ENCODE data around the gene NTM. TPM values are rescaled to one million over a fixed set of nuclear protein-coding genes. Genes with fewer than 3 reads are reported as not detected.

NTM gene
- total and polyA plus RNA-seq, 2 of the 8 experiments (the other 6 are each of a cell fraction or from before 2014, with no cell fraction given): 13.4 to 20.0 TPM

GRCh38 chr11:132365650-132366049 is 995.2 kb downstream of the NTM start (continued):
- TF ChIP-seq, protein P1, sequence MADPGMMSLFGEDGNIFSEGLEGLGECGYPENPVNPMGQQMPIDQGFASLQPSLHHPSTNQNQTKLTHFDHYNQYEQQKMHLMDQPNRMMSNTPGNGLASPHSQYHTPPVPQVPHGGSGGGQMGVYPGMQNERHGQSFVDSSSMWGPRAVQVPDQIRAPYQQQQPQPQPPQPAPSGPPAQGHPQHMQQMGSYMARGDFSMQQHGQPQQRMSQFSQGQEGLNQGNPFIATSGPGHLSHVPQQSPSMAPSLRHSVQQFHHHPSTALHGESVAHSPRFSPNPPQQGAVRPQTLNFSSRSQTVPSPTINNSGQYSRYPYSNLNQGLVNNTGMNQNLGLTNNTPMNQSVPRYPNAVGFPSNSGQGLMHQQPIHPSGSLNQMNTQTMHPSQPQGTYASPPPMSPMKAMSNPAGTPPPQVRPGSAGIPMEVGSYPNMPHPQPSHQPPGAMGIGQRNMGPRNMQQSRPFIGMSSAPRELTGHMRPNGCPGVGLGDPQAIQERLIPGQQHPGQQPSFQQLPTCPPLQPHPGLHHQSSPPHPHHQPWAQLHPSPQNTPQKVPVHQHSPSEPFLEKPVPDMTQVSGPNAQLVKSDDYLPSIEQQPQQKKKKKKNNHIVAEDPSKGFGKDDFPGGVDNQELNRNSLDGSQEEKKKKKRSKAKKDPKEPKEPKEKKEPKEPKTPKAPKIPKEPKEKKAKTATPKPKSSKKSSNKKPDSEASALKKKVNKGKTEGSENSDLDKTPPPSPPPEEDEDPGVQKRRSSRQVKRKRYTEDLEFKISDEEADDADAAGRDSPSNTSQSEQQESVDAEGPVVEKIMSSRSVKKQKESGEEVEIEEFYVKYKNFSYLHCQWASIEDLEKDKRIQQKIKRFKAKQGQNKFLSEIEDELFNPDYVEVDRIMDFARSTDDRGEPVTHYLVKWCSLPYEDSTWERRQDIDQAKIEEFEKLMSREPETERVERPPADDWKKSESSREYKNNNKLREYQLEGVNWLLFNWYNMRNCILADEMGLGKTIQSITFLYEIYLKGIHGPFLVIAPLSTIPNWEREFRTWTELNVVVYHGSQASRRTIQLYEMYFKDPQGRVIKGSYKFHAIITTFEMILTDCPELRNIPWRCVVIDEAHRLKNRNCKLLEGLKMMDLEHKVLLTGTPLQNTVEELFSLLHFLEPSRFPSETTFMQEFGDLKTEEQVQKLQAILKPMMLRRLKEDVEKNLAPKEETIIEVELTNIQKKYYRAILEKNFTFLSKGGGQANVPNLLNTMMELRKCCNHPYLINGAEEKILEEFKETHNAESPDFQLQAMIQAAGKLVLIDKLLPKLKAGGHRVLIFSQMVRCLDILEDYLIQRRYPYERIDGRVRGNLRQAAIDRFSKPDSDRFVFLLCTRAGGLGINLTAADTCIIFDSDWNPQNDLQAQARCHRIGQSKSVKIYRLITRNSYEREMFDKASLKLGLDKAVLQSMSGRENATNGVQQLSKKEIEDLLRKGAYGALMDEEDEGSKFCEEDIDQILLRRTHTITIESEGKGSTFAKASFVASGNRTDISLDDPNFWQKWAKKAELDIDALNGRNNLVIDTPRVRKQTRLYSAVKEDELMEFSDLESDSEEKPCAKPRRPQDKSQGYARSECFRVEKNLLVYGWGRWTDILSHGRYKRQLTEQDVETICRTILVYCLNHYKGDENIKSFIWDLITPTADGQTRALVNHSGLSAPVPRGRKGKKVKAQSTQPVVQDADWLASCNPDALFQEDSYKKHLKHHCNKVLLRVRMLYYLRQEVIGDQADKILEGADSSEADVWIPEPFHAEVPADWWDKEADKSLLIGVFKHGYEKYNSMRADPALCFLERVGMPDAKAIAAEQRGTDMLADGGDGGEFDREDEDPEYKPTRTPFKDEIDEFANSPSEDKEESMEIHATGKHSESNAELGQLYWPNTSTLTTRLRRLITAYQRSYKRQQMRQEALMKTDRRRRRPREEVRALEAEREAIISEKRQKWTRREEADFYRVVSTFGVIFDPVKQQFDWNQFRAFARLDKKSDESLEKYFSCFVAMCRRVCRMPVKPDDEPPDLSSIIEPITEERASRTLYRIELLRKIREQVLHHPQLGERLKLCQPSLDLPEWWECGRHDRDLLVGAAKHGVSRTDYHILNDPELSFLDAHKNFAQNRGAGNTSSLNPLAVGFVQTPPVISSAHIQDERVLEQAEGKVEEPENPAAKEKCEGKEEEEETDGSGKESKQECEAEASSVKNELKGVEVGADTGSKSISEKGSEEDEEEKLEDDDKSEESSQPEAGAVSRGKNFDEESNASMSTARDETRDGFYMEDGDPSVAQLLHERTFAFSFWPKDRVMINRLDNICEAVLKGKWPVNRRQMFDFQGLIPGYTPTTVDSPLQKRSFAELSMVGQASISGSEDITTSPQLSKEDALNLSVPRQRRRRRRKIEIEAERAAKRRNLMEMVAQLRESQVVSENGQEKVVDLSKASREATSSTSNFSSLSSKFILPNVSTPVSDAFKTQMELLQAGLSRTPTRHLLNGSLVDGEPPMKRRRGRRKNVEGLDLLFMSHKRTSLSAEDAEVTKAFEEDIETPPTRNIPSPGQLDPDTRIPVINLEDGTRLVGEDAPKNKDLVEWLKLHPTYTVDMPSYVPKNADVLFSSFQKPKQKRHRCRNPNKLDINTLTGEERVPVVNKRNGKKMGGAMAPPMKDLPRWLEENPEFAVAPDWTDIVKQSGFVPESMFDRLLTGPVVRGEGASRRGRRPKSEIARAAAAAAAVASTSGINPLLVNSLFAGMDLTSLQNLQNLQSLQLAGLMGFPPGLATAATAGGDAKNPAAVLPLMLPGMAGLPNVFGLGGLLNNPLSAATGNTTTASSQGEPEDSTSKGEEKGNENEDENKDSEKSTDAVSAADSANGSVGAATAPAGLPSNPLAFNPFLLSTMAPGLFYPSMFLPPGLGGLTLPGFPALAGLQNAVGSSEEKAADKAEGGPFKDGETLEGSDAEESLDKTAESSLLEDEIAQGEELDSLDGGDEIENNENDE (IDR thresholded peaks at IDR 0.05; ENCODE audit: insufficient replicate concordance, low read length): no peak
- TF ChIP-seq HDAC2 (IDR thresholded peaks at IDR 0.05; ENCODE audit: borderline replicate concordance in 1 of 2, low read depth in 2 of 2, low read length in 2 of 2) (no peak), TAF1 (IDR thresholded peaks at IDR 0.05; ENCODE audit: low read depth, low read length) (no peak), ATF3 (IDR thresholded peaks at IDR 0.05; ENCODE audit: insufficient read depth, low read depth, low read length) (no peak)
